HG02798 (cell line): ENCODE results near the gene SETBP1.
A peak's percentile ranks its signal among the peaks of the same experiment; 100 is the strongest.

Source experiments
- ATAC-seq: cut with Tn5 transposase; IDR thresholded peaks from one replicate; pipeline ENCODE4 v1.9.1; 2021; ENCODE audit warnings: mild to moderate bottlenecking; ENCODE audit not compliant: unreplicated experiment, poor library complexity

SETBP1 gene

DNA sequence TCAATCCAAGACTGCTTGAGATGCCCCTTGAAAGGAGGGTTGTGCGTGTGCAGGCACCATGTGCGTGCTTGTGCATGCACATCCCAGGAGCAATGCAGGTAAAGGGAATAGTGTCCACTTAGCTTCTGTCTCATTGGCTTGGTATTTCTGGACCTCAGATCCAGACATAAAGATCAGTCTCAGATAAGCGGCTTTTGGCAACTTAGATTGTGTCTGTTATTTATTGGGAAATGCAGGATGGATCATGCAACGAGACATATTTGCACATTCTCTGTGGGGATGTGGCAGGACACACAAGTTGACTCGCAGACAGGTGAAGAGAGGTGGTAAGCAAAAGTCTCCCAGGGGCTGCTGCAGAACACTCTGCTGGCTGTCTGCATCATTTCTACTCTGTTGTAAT lies 67.9 kb downstream of the SETBP1 start:
- no peak for ATAC-seq

DNA sequence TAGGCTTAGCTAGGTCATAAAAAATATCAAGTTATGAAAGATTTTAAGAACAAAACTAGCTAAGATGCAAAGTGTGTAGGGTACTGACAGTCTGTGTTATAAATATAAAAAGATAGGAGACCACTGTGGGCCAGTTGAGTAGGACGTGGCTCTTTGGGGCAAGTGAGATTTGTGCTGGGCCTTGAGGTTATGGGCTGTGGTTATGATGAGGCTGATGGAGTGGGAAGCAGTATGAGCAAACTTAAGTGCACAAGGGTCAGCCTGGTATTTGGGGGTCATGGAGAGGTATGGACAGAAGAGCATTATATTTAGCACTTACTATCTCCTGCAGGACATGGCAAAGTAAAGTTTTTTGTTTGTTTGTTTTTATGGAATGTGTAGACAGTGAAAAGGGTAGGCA lies 70.1 kb downstream of the SETBP1 start:
- ATAC-seq = no peak

DNA sequence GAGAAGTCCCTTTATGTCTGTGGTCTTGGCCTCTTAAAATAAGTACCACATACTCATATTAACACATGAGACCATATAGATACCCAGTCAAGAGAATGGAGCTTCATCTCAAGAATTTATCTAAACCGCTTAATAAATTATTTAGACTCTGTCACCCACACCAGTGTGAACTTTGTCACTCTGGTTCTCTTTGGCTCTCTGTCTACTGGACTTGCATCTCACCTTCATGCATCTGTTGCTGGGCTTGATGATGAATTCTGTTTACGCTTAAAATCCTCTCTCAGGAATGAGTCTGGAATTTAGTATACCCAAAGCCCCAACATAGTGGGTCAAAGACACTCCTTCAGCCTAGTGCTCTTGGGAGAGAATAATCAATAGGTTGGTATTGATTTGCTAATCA lies 73.9 kb downstream of the SETBP1 start:
- no peak for ATAC-seq

DNA sequence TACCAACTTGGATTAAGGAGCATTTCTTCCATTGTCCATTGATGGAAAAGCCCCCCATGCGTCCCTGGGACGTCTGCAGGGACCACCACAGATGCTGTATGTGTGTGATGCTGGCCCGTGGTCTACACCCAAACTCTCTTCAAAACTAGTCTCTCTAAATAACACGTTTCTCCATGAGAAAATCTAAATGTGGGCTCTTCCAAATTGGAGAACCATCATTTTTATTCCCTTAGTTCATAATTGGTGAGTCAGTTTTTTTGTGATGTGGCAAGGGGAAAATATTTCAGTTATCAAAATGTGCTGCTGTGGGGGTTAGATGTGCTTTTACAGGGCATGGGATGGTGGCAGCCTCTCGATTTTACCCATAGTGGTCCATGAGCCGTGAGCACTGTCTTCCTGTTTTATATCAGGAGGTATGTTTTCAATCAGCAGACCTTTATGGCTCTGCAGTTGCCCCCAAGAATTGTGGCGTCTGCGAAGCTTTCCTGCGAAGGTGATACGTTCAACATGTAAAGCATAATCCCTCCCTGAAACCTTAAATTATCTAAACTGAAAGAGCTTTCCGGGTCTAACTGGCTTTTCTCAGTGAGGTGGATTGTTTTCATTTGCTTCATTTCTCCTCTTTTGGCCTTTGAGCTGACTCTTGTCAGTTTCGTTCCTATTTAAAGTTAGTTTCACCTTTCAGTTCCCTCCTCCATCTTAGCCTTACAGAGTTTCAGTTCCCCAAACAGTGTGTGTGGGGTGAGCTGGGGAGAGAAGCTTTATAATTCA lies 78.4 kb downstream of the SETBP1 start:
- peak; percentile 95 for ATAC-seq

DNA sequence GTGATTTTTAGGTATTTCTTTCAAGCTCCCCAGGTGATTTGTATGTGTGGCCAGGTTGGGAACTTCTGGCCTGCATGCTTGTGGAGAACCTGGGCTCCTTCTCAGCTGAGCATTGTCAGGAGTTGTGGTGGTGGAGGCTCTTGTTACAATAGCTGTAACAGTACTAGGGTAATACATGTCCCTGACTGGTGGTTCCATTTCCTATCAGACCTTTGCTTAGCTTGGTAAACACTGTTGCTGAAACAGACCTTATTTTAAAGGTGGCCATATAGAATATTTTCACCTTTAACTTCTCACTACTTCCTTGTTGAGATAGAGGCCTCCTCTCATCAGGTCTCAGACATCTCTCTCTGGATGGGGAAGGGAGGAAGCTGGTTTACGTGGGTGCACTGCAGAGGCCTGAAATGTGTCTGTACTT lies 79.2 kb downstream of the SETBP1 start:
- peak; percentile 59 for ATAC-seq

DNA sequence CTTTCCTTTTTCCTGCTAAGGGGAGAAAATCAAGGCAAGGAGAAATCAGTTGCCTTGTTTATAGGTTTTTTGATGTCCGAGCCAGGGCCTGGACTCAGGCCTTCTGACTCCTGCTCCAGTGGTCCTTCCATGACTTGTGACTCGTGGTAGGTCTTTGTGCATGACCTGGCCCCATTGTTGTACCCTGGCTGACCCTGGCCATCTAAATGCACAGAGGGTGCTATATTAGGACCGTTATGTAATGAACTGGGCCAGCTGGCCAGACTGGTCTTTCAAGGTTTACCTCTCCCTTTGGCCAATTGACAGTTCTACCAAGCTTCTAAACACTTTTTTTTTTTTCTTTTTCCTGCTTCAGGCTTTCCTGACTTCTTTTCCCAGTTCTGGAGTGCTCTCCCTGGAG lies 81.1 kb downstream of the SETBP1 start:
- ATAC-seq = no peak

DNA sequence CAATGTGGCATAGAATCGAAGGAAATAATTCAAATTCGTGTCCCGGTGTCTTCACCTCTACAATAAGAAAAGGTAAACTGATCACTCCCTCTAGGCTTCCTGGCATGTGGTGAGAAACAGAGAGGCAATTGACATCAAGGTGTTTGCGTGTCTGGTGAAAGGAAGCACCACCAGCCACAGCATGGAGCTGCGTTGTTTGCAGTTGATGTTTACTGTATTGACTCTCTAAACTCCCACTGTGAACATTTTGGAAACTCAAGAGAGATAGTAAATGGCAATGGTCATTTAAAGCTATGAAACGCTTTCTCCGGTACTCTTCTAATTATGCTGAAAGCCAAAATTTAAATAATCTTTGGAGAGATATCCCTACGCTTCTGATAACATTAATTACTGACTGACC lies 82.6 kb downstream of the SETBP1 start:
- ATAC-seq = no peak

DNA sequence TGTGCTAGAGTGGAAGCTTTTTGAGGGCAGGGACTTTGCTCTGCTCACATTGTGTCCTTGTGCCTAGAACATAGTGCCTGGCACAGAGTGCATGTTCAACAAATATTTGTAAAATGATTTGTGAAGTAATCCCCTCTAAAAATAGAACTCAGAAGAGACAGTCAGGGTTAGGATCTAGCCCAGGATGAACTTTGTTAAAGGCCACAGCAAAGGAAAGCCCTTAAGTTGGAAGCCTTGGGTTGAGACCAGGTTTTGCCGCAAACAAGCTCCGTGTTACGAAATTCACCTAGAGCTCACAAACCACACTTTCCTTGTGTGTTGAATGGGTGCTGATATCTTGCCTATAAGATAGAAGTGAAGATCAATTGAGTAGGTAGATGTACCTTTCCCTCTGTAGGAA lies 84.2 kb downstream of the SETBP1 start:
- ATAC-seq = no peak

DNA sequence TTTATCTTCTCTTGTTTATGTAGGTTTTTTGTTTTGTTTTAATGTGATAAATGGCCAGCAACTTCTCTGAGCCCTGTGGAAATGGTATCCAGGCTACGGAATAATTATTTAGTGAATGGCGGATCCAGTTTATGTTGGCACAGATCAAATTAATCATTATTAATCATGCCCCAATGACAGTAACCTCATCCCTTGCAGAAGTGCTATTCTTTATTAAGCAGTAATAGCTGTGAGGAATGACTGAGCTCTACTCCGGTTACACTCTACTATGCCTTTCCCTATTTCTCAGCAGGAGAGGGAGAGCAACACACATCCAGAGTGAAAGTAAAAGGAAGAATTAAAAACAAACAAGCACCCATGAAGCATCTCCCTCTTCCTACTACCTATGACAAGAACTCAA lies 84.8 kb downstream of the SETBP1 start:
- no peak for ATAC-seq

DNA sequence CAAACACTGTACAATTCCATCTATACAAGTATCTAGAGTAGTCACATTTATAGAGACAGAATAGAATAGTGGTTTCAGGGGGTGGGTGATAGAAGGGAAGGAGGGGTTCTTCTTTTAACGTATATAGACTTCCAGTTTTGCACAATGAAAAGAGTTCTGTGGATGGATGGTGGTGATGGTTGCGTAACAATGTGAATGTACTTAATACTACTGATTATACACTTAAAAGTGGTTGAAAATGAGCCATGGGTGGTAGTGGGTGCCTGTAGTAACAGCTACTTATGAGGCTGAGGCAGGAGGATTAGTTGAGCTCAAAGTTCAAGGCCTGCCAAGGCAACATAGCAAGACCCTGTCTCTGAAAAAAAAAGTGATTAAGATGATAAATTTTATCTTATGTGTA lies 85.8 kb downstream of the SETBP1 start:
- no peak for ATAC-seq

DNA sequence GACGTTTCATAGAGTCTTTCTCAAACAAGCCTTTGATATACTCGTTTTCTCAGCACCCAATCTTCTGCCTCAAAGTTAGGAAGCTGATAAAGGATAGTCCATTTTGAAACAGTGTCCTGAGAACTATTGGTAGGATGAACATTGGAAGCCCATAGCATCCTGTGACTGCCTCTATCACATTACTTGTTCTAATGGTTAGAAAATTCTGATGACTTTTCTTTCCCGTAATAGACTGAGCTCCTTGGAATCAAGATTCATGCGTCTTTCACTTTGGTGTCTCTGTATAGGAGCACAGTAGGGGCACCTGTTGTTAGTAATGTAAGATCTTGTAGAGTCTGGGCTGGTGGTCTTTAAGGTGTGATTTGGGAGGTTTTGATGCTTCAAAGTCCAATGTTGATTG lies 87.1 kb downstream of the SETBP1 start:
- ATAC-seq = no peak

DNA sequence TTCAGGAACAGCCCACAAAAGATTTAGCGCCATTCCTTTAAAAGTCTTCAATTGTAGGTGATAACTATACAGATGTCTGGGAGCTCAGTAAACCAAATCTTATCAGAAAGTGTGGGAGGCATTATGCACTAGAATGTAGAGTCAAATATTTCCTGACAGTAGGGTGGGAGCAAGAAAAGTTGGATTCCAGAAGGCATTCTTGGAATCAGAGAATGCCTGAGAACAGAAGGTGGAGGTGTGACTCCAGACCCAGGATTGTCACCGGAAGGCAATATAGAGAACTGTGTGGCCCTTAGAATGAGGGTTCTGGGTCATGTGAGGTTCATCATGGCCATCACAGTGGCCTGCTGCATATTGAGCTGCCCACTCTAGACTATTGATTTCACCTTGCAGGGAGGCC lies 90.0 kb downstream of the SETBP1 start:
- ATAC-seq = no peak

DNA sequence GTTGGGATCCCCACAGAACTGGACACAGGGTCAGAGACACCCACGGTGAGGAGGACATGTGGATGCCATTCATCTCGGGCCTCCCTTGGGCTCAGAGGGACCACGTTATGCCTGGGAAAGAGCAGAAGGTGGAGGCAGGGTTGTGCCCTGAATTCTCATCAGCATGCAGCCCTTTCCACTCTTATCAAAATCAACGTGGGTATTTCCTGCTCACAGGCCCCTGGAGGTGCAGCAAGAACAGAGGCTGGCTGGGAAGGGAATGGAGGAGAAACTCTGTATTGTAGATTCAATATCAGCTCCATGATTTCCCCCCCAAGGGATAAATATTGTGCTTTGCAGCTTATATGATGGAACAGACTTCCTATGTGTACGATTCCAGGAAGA lies 90.9 kb downstream of the SETBP1 start:
- ATAC-seq = no peak

DNA sequence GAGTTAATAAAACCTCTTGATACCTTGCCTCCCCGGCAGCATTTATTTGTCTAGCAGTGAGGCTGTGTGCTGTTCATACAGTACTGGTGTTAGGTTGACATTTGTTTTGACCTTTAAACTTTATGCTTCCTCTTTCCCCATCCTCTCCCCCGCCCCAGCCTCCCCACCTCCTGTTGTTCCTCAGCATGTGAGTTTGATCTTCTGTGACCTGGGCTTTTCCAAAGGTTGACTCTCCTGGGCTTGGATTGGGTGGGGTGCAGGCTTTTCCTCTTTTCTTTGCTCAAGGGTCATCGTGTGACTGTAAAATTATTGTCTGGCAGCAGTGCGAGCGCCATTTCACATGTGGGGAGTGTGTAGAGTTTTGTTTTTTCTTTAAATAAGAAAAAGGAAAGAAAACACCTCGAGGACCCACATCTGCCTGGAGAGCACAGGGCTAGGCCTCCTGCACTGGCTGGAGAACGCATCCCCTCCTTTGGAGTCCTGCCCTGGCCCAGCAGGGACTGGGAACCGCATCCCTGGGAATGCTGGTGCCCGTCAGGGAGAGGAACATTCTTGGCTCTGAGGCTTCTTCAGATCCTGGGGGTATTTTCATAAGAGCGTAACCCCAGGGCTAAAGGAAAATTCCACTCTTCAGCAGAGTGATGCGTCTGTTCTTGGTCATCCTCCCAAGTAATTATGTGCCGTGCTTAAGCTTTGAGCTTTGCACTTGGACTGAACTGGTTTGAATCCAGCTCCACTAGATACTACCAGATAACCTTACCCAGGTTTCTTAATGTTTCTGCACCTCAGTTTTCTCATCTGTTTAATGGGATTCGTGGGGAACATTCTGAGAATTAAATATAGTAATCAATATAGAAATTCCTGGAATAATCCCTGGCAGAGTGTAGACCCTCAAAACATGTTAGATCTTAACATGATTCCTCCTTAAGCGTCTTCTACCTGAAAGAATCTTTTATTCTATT lies 91.5 kb downstream of the SETBP1 start:
- ATAC-seq = no peak

DNA sequence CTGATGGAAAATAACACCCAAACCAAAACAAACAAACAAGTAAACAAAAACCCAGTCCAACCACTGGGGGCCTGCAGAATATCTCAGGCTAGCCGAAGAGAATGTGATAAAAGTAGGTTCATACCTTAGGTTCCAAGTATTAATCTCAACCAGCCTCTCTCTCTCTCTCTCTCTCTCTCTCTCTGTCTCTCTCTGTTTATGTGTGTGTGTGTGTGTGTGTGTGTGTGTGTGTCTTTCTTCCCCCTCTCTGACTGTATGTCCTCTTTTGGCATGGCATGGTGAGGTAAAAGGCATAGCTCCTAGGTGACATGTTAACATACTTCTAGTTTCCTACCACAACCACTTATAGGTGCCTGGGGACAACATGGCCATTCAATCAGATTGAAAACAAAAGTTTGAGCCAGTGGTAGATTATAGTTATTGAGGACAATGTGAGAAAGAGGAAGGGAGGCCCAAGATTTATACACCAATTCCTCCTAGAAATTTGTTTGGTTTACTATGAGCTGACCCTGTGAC lies 93.0 kb downstream of the SETBP1 start:
- no peak for ATAC-seq

DNA sequence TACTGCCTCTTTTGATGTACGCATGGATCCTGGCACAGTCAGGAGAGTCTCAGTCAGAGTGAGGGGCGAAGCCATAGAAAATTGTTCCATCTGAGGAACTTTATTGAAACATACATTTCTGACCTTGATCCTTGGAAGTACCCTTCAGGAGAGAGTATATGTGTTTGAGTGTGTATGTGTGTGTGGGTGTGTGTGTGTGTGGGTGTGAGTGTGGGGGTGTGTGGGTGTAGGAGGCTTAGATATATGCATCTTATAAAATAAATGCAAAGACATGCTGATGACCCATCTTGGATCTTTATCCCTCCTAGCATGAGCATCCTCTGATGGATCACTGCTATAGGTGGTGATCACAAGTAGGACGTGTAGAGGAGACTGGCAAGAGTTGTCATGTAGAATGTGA lies 93.5 kb downstream of the SETBP1 start:
- no peak for ATAC-seq

DNA sequence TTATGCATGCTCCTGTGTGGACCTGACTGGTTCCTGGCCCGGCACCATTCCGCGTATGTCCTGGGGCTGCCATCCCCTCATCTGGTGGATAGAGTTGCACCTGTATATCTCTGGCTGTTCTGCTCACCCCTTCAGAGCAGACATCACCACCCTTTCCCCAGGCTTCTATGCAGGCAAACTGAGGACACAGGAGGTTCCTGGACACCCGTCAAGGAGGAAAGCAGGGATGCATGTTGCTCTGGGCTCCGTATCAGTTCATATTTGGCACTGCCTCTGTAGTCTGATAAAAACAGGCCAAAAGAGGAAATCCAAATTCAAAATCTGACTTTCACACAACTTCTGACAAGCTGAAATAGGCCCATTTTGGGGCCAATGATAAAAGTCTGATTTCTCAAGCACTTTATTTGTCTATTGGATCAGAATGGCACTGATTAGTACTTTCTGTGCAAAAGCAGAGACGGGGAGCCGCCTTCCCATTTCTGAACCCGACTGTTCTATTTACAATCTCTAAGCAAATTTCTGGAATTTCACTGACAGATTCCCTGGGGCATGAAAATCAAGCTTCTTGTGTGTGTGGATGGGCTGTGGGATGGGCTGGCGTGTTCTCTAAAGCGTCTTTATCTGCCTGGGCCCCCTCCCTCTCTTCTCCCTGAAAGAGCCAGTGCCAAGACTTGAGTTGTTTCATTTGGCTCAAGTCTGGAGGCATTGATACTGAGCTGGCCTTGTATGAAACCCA lies 96.9 kb downstream of the SETBP1 start:
- no peak for ATAC-seq

DNA sequence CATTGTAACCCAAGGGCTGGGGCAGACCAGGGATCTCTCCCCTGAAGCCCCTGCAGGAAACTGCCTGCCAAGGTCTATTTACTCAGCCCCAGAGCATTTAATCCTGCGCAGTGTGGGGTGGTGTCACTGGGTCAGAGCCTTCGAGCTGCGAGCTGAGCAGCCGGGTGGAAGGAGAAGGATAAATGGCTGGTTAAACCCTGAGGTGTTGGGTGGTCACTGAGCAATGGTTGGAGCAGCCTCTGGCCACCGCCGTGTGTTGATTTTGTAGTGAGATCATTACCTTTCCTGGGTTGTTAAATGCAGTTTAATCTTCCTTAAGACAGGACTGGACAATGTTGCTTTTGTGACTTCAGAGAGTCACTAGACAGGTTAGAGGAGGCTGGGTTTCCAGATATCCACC lies 98.1 kb downstream of the SETBP1 start:
- ATAC-seq = no peak

DNA sequence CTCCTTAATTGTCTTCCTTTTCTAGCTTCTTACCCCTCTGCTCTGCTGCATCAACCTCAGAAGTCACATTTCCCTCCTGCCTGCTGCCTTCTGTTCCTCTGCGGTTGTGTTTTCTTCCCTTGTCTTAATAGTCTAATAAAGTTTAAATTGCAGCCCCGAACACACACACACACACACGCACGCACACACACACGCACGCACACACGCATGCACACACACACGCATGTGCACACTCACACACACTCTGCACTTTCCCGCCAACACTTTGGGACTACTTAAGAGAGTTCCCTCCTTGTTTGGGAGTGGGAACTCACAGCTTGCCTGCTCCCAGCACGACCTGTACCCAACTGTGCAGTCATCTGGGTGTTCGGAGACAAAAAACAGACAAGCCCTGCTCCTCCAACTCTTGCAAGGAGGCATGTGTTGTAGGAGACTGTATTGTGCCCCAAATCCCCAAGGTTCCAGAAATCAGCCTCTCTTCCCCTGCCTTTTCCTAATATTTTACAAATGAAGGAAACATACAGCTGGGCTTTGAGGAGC lies 99.1 kb downstream of the SETBP1 start:
- ATAC-seq = no peak

DNA sequence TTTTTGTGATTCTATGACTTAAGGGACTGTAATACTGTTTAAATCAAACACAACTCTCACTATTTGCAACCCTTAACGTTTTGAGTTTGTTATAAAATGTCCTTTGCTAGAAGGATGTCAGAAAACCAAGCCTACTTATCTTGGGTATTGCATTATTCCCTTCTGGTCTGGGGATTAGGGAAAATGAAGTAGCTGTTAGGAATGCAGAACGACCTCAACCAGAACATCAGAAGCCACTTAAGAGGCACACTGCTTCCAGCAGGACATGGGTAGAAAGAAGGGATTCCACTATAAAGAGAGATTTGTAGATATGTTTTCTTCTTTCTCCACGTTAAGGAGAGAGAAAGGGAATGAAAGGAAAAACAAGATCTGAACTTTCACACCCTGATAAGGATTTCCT lies 101.2 kb downstream of the SETBP1 start:
- no peak for ATAC-seq
